HepG2 (cell line): ENCODE data around the gene TRPV6. TPM values are rescaled to one million over a fixed set of nuclear protein-coding genes. Genes with fewer than 3 reads are reported as not detected.

Source experiments
- ATAC-seq: fragments of 200-7000 bp; cut with Tn5 transposase; 3 replicates; pipeline ENCODE4 v1.9.1; 2020; ENCODE audit warnings: mild to moderate bottlenecking, moderate library complexity
- BruUV-seq: library from RNA; stranded (reverse); fragments of 400-500 nt; replicated peaks from 2 replicates; lab custom pipeline; 2021; lab: Mats Ljungman, UMichigan
- CTCF ChIA-PET: fragments of 300-600 bp; formaldehyde crosslinking; extraction: SDS; loops from one replicate; lab custom pipeline; 2021; ENCODE audit warnings: low total read pairs, inconsistent platforms, low intra/inter-chr PET ratio; lab: Yijun Ruan, JAX
- POLR2A ChIA-PET: fragments of 350-600 bp; sonication (Branson Sonifier 250); formaldehyde crosslinking; loops from one replicate; lab custom pipeline; 2020; ENCODE audit warnings: antibody characterized with exemption, inconsistent platforms; lab: Yijun Ruan, JAX
- DNase-seq: peaks from one replicate; pipeline ENCODE4 v3.0.0-alpha.2; 2015; ENCODE audit warnings: low spot score
- FAIRE-seq: peaks from 3 replicates; lab custom pipeline; 2011; peaks lifted over from hg19 to GRCh38; lab: Jason Lieb, UNC
- H2AFZ ChIP-seq: one replicate; pipeline ENCODE4 v1.6.1; 2011; ENCODE audit warnings: low read length, inconsistent platforms
- H3K27ac ChIP-seq: fragments of 300-600 bp; 3 replicates; pipeline ENCODE4 v1.8.0; 2011; ENCODE audit warnings: mixed run types, mild to moderate bottlenecking, mixed read lengths, low read length, inconsistent platforms; ENCODE audit not compliant: insufficient read depth; ENCODE audit errors: extremely low read length
- H3K27me3 ChIP-seq, 2 experiments: fragments of 200-600 bp in 1 of 2; 2 replicates in 1 of 2; 3 replicates in 1 of 2; pipeline versions ENCODE4 v1.6.0 to v1.8.0; 2011; ENCODE audit warnings: low read length in 2 of 2, mild to moderate bottlenecking in 2 of 2, moderate library complexity in 2 of 2, inconsistent platforms in 1 of 2; ENCODE audit not compliant: insufficient read depth in 2 of 2, control insufficient read depth in 1 of 2
- H3K36me3 ChIP-seq, 2 experiments: fragments of 200-600 bp in 1 of 2; replicated peaks in 1 of 2; 2 replicates in 1 of 2; 3 replicates in 1 of 2; pipeline versions ENCODE4 v1.5.1 to v1.8.0; 2011; ENCODE audit warnings: low read length in 2 of 2, inconsistent platforms in 1 of 2; ENCODE audit not compliant: insufficient read depth in 2 of 2, control insufficient read depth in 1 of 2
- H3K4me1 ChIP-seq: 2 replicates; pipeline ENCODE4 v1.5.1; 2012; ENCODE audit warnings: low read length, inconsistent platforms; ENCODE audit not compliant: insufficient read depth
- H3K4me2 ChIP-seq: 2 replicates; pipeline ENCODE4 v1.6.0; 2011; ENCODE audit warnings: low read depth, low read length, inconsistent platforms
- H3K4me3 ChIP-seq, 3 experiments: fragments of 200-600 bp in 1 of 3; sonication (generic), shearing (Covaris generic) in 1 of 3; replicated peaks in 1 of 3; 2 replicates each; pipeline ENCODE4 v1.5.1; 2011 to 2016; ENCODE audit warnings: low read length in 3 of 3, inconsistent platforms in 2 of 3, low read depth in 2 of 3, mild to moderate bottlenecking in 2 of 3, control low read depth in 1 of 3, mixed read lengths in 1 of 3; ENCODE audit not compliant: insufficient read depth in 1 of 3
- H3K79me2 ChIP-seq: one replicate; pipeline ENCODE4 v1.6.1; 2011; ENCODE audit warnings: low read length, inconsistent platforms; ENCODE audit not compliant: insufficient read depth
- H3K9ac ChIP-seq: 2 replicates; pipeline ENCODE4 v1.6.0; 2011; ENCODE audit warnings: mild to moderate bottlenecking, low read depth, low read length, inconsistent platforms; ENCODE audit not compliant: insufficient read depth
- H3K9me3 ChIP-seq: 2 replicates; pipeline ENCODE4 v1.5.1; 2012; ENCODE audit warnings: mild to moderate bottlenecking, low read length
- H4K20me1 ChIP-seq: 2 replicates; pipeline ENCODE4 v1.6.0; 2011; ENCODE audit warnings: inconsistent platforms, mild to moderate bottlenecking, low read length, moderate library complexity; ENCODE audit not compliant: insufficient read depth
- CBX1 ChIP-seq: IDR thresholded peaks from one replicate; pipeline ENCODE4 v1.6.1; 2016; ENCODE audit warnings: antibody characterized with exemption, low read depth
- GATAD1 ChIP-seq: IDR thresholded peaks from 2 replicates; pipeline ENCODE4 v1.6.1; 2016; ENCODE audit warnings: missing genetic modification reagents, missing compliant biosample characterization
- HMG20A ChIP-seq: IDR thresholded peaks from 2 replicates; pipeline ENCODE4 v1.6.1; 2016; ENCODE audit warnings: borderline replicate concordance
- NFRKB ChIP-seq: fragments of 450-650 bp; IDR thresholded peaks from 2 replicates; pipeline ENCODE4 v1.6.1; 2017
- SMARCE1 ChIP-seq: fragments of 450-650 bp; IDR thresholded peaks from 2 replicates; pipeline ENCODE4 v1.6.1; 2017; ENCODE audit warnings: borderline replicate concordance
- SP4 ChIP-seq: sonication (generic); formaldehyde crosslinking; IDR thresholded peaks from 2 replicates; pipeline ENCODE4 v1.8.1; 2023; ENCODE audit warnings: mild to moderate bottlenecking, missing genetic modification reagents
- ZKSCAN8 ChIP-seq: IDR thresholded peaks from 2 replicates; pipeline ENCODE4 v1.6.1; 2016; ENCODE audit warnings: borderline replicate concordance, missing genetic modification reagents, missing compliant biosample characterization
- ZNF180 ChIP-seq: sonication (generic); formaldehyde crosslinking; IDR thresholded peaks from 2 replicates; pipeline ENCODE4 v1.4.0; 2020; ENCODE audit warnings: low read depth, missing genetic modification reagents, borderline replicate concordance
- ZNF331 ChIP-seq: sonication (generic); formaldehyde crosslinking; IDR thresholded peaks from 2 replicates; pipeline ENCODE4 v1.4.0; 2020; ENCODE audit warnings: missing genetic modification reagents
- ZNF460 ChIP-seq: sonication (generic); formaldehyde crosslinking; IDR thresholded peaks from 2 replicates; pipeline ENCODE4 v1.5.1; 2020; ENCODE audit warnings: missing genetic modification reagents, mild to moderate bottlenecking, borderline replicate concordance
- WGBS: methylation state at CpG from one replicate; pipeline ENCODE4 v1.1.6; 2017; ENCODE audit warnings: low lambda C conversion rate; 5-methylcytosine and 5-hydroxymethylcytosine counted together
- in situ Hi-C: cut with HindIII; loops from 2 replicates; pipeline ENCODE4 v1.10.0; 2017; ENCODE audit warnings: low pct_unique_long_range_greater_than_20kb; ENCODE audit not compliant: extremely low pct_ligation_motif_present
- intact Hi-C: fragments of 100-400 bp; cut with micrococcal nuclease; formaldehyde crosslinking; loops from one replicate; pipeline ENCODE4 v1.10.0; 2022; ENCODE audit not compliant: unreplicated experiment
- polyA plus RNA-seq, 8 experiments: library from polyadenylated mRNA; depleted of rRNA in 3 of 8; stranded (reverse) in 7 of 8; unstranded in 1 of 8; fragments of >200 nt; fragmentation: Illumina TruSeq in 4 of 8; extraction: Trizol in 4 of 8; gene quantifications; 2 replicates each; pipeline versions ENCODE4 v1.2.1 to v1.2.3, GENCODE V29; 2011 to 2016; ENCODE audit warnings: low read depth in 4 of 8, missing spikeins in 1 of 8, mixed read lengths in 1 of 8; ENCODE audit not compliant: insufficient read depth in 1 of 8
- total RNA-seq, 5 experiments: library from RNA; depleted of rRNA; stranded (reverse); fragments of >200 nt; fragmentation: Illumina TruSeq; extraction: Trizol; gene quantifications; 2 replicates each; pipeline ENCODE4 v1.2.3, GENCODE V29; 2016; ENCODE audit warnings: low read depth in 1 of 5
- TF ChIP-seq, protein P1 (sequence below): sonication (generic); formaldehyde crosslinking; IDR thresholded peaks from 2 replicates; pipeline ENCODE4 v1.9.0; 2021; ENCODE audit warnings: missing genetic modification reagents, mild to moderate bottlenecking, borderline replicate concordance
- TF ChIP-seq, protein P2 (sequence below), 2 experiments: IDR thresholded peaks; 2 replicates each; pipeline ENCODE4 v1.6.1; 2011 to 2012; ENCODE audit warnings: low read length in 2 of 2, borderline replicate concordance in 1 of 2, low read depth in 1 of 2, mild to moderate bottlenecking in 1 of 2, moderate library complexity in 1 of 2

The TRPV6 gene
- total and polyA plus RNA-seq, 2 of the 13 experiments (the other 11 are each of a cell fraction or from before 2014, with no cell fraction given) = not detected

DNA sequence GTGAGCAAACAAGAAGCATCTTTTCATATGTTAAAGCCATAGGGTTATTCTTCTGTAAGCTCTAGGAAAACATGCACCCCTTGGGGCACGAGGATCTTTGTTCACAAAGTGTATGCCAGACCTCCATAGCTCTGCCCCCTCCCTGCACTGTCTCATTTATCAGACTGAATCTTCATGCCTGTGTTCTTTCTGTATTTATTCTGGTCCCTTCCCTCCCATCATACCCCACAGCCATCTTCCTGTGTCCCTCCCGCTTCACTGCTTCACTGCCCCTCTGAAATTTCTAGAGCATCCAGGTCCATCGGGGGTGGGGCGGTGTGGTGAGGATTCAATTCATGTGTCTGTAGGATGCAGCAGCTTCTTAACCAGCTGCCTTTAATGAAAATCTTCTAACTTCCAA lies 23.2 kb downstream of the TRPV6 start:
- Histone ChIP-seq H3K4me2 (no peak overlapping the region), H2AFZ (no peak overlapping the region), H3K9me3 (no peaks in the 10 kb centered on the region), H3K36me3 (no peaks in the 10 kb centered on the region), H3K27ac (no peak overlapping the region), H3K79me2 (no peaks in the 10 kb centered on the region), H3K4me3 (no peak overlapping the region), H3K4me1 (no peaks in the 10 kb centered on the region), H4K20me1 (no peaks in the 10 kb centered on the region), H3K27me3 (peaks cover 8 to 57% of the 10 kb centered on the region in 2 experiments; a peak in 4 of 5 replicates), H3K9ac (no peak overlapping the region)
- in situ Hi-C loops = no loop called here
- ChIA-PET CTCF (no interaction called here), POLR2A (no interaction called here)
- no peak for TF ChIP-seq SMARCE1
- no peak for TF ChIP-seq HMG20A
- no peak for TF ChIP-seq ZKSCAN8 (CRISPR knock-in tag)
- no peak for TF ChIP-seq ZNF180 (CRISPR knock-in tag)
- TF ChIP-seq ZNF460 = no peak
- TF ChIP-seq ZNF331 = no peak
- TF ChIP-seq, protein P1, sequence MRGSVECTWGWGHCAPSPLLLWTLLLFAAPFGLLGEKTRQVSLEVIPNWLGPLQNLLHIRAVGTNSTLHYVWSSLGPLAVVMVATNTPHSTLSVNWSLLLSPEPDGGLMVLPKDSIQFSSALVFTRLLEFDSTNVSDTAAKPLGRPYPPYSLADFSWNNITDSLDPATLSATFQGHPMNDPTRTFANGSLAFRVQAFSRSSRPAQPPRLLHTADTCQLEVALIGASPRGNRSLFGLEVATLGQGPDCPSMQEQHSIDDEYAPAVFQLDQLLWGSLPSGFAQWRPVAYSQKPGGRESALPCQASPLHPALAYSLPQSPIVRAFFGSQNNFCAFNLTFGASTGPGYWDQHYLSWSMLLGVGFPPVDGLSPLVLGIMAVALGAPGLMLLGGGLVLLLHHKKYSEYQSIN (CRISPR knock-in tag) = no peak
- TF ChIP-seq, protein P2, sequence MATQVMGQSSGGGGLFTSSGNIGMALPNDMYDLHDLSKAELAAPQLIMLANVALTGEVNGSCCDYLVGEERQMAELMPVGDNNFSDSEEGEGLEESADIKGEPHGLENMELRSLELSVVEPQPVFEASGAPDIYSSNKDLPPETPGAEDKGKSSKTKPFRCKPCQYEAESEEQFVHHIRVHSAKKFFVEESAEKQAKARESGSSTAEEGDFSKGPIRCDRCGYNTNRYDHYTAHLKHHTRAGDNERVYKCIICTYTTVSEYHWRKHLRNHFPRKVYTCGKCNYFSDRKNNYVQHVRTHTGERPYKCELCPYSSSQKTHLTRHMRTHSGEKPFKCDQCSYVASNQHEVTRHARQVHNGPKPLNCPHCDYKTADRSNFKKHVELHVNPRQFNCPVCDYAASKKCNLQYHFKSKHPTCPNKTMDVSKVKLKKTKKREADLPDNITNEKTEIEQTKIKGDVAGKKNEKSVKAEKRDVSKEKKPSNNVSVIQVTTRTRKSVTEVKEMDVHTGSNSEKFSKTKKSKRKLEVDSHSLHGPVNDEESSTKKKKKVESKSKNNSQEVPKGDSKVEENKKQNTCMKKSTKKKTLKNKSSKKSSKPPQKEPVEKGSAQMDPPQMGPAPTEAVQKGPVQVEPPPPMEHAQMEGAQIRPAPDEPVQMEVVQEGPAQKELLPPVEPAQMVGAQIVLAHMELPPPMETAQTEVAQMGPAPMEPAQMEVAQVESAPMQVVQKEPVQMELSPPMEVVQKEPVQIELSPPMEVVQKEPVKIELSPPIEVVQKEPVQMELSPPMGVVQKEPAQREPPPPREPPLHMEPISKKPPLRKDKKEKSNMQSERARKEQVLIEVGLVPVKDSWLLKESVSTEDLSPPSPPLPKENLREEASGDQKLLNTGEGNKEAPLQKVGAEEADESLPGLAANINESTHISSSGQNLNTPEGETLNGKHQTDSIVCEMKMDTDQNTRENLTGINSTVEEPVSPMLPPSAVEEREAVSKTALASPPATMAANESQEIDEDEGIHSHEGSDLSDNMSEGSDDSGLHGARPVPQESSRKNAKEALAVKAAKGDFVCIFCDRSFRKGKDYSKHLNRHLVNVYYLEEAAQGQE (IDR thresholded peaks at IDR 0.05; ENCODE audit: borderline replicate concordance in 1 of 2, low read depth in 1 of 2, low read length in 2 of 2) = no peak
- no peak for TF ChIP-seq CBX1
- no peak for TF ChIP-seq SP4 (CRISPR knock-in tag)
- no peak for TF ChIP-seq GATAD1 (CRISPR knock-in tag)
- TF ChIP-seq NFRKB = no peak
- no peak for ATAC-seq
- intact Hi-C loops = no loop called here
- BruUV-seq = no TSS peak
- FAIRE-seq = no peak
- WGBS = 12% methylated on average over 4 of the region's 4 CpGs
- DNase-seq = no peak
